Measurements from ENCODE around the gene GTF3C5. TPM values are rescaled to one million over a fixed set of nuclear protein-coding genes. Genes with fewer than 3 reads are reported as not detected.
"Not testable (repeated sequence)": the region's sequence is repeated elsewhere in the genome, so short reads cannot be mapped to it uniquely, and the experiment has no call there.

The GTF3C5 gene
- total RNA-seq, 1 experiment from 2014 or later, result 79.6 TPM

DNA sequence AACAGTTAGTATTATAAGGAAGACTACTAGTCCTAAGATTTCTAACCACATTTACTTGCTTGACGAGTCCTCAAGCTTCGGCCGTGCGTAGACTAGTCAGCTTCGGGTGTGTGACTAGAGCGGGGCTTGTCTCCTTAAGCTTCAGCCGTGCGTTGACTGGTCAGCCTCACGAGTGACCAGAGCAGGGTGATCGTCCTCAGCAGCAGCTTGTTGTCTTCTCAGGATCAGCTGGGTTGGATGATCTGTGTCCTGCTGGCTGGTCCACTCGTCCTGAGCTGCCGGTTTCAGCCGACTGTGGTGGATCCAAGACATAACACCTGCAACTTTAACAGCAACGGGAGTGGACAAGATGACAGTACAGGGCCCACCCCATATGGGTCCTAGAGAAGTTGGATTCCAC is 47.7 kb downstream of the GTF3C5 start:
- no TSS peak for BruUV-seq (replicated peaks)
- Histone ChIP-seq H3F3A (ENCODE audit: insufficient read depth, low read depth) (peaks cover 6% of the 10 kb centered on the region; the same call in 1 of the 2 replicates), H2AFZ (no peak overlapping the region), H3K9me2 (ENCODE audit: insufficient read depth) (no peaks in the 10 kb centered on the region), H3K4me3 (no peak overlapping the region), H3K27ac (no peak overlapping the region), H3K4me2 (no peak overlapping the region), H3K27me3 (ENCODE audit: insufficient read depth, low read depth) (peaks cover 53% of the 10 kb centered on the region), H3K36me3 (ENCODE audit: low read depth) (no peaks in the 10 kb centered on the region), H3K4me1 (replicated peaks; ENCODE audit: insufficient read depth) (no peaks in the 10 kb centered on the region), H3K9me3 (ENCODE audit: insufficient read depth, low read depth) (no peaks in the 10 kb centered on the region), H3K79me2 (ENCODE audit: low read depth) (no peaks in the 10 kb centered on the region), H4K20me1 (ENCODE audit: insufficient read depth) (no peaks in the 10 kb centered on the region)
- no peak for TF ChIP-seq EZH2 (IDR thresholded peaks at IDR 0.05; ENCODE audit: low read depth)
- TF ChIP-seq, protein P1, sequence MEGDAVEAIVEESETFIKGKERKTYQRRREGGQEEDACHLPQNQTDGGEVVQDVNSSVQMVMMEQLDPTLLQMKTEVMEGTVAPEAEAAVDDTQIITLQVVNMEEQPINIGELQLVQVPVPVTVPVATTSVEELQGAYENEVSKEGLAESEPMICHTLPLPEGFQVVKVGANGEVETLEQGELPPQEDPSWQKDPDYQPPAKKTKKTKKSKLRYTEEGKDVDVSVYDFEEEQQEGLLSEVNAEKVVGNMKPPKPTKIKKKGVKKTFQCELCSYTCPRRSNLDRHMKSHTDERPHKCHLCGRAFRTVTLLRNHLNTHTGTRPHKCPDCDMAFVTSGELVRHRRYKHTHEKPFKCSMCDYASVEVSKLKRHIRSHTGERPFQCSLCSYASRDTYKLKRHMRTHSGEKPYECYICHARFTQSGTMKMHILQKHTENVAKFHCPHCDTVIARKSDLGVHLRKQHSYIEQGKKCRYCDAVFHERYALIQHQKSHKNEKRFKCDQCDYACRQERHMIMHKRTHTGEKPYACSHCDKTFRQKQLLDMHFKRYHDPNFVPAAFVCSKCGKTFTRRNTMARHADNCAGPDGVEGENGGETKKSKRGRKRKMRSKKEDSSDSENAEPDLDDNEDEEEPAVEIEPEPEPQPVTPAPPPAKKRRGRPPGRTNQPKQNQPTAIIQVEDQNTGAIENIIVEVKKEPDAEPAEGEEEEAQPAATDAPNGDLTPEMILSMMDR (conservative IDR thresholded peaks at IDR 0.05), result no peak
- ChIA-PET CTCF (no interaction called here), POLR2A (ENCODE audit: unreplicated experiment) (interaction anchor here (0.7 to 0.9 kb wide), 2 partner anchors 57 to 111 kb away, joined by 8 to 9 read pairs; no protein-coding TSS in a partner anchor)
- intact Hi-C loops (cut with micrococcal nuclease; ENCODE audit: unreplicated experiment), result no loop called here
- DNase-seq, result no peak

DNA sequence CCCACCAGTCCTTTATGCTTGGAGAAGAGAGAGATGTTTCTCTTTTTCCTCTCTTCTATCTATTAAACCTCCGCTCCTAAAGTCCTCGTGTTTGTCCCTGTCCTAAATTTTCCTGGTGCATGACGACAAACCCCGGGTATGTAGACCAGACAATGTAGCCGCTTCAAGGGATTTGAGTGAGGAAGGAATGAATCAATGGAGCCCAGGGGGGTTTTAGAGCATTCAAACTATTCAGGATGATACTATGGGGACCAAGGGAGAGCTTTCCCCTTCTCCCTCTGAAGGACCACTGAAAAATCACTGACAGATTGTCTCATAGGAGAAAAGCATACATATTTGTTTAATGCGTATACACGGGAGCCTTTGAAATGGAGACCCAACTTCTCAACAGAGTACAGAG is 49.4 kb downstream of the GTF3C5 start:
- H3K27me3 ChIP-seq (ENCODE audit: insufficient read depth, low read depth), result peaks cover 40% of the 10 kb centered on the region; the same call in 1 of the 2 replicates
- DNase-seq, result no peak
- no peaks in the 10 kb centered on the region for H4K20me1 ChIP-seq (ENCODE audit: insufficient read depth)
- H3K9me3 ChIP-seq (ENCODE audit: insufficient read depth, low read depth), result no peaks in the 10 kb centered on the region
- no peaks in the 10 kb centered on the region for H3K36me3 ChIP-seq (ENCODE audit: low read depth)
- no peaks in the 10 kb centered on the region for H3K4me1 ChIP-seq (replicated peaks; ENCODE audit: insufficient read depth)
- ChIA-PET POLR2A (ENCODE audit: unreplicated experiment) (no interaction called here), CTCF (no interaction called here)
- no peak overlapping the region for H2AFZ ChIP-seq
- no peaks in the 10 kb centered on the region for H3K9me2 ChIP-seq (ENCODE audit: insufficient read depth)
- no peak overlapping the region for H3K4me3 ChIP-seq
- intact Hi-C loops (cut with micrococcal nuclease; ENCODE audit: unreplicated experiment), result no loop called here
- TF ChIP-seq, protein P1 (conservative IDR thresholded peaks at IDR 0.05), result no peak
- no peak for TF ChIP-seq EZH2 (IDR thresholded peaks at IDR 0.05; ENCODE audit: low read depth)
- H3K79me2 ChIP-seq (ENCODE audit: low read depth), result no peaks in the 10 kb centered on the region
- BruUV-seq (replicated peaks), result no TSS peak
- H3K27ac ChIP-seq, result no peak overlapping the region
- H3F3A ChIP-seq (ENCODE audit: insufficient read depth, low read depth), result peaks cover 6% of the 10 kb centered on the region; the same call in 1 of the 2 replicates
- H3K4me2 ChIP-seq, result no peak overlapping the region

DNA sequence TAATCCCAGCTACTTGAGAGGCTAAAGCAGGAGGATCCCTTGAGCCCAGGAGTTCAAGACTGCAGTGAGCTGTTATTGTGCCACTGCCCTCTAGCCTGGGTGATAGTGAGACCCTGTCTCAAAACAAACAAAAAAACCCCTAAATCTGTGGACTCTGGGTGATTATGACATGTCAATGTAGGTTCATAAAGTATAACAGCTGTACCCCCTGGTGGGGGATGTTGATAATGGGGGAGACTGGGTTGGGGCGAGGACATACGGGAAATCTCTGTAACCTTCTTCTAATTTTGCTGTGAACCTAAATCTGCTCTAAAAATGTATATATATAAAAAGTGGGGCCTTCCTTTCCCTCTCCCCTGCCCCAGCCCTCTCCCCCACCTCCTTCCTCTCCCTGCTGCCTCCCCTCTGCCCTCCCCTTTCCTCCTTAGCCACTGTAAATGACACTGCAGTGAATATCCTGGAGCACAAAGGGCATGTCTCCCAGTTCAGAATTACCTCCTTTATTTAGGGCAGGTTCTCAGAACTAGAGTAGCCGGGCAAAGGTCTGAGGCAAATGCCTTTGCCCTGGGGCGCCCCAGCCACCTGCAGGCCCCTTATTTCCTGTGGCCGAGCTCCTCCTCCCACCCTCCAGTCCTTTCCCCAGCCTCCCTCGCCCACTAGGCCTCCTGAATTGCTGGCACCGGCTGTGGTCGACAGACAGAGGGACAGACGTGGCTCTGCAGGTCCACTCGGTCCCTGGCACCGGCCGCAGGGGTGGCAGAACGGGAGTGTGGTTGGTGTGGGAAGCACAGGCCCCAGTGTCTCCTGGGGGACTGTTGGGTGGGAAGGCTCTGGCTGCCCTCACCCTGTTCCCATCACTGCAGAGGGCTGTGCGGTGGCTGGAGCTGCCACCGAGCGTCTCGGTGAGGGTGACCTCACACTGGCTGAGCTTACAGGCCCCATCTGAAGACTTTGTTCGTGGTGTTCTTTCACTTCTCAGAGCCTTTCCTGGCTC is 50.3 kb downstream of the GTF3C5 start:
- intact Hi-C loops (cut with micrococcal nuclease; ENCODE audit: unreplicated experiment); H3K9me2 ChIP-seq (ENCODE audit: insufficient read depth); H3K79me2 ChIP-seq (ENCODE audit: low read depth); H3K4me1 ChIP-seq (replicated peaks; ENCODE audit: insufficient read depth); H4K20me1 ChIP-seq (ENCODE audit: insufficient read depth); CTCF ChIA-PET; H3K36me3 ChIP-seq (ENCODE audit: low read depth); H3K4me3 ChIP-seq; H3F3A ChIP-seq (ENCODE audit: insufficient read depth, low read depth); H3K4me2 ChIP-seq; DNase-seq; H3K27ac ChIP-seq; H2AFZ ChIP-seq; BruUV-seq (replicated peaks); POLR2A ChIA-PET (ENCODE audit: unreplicated experiment); H3K9me3 ChIP-seq (ENCODE audit: insufficient read depth, low read depth): not testable (repeated sequence)
- peaks cover 40% of the 10 kb centered on the region; the same call in 1 of the 2 replicates for H3K27me3 ChIP-seq (ENCODE audit: insufficient read depth, low read depth)

DNA sequence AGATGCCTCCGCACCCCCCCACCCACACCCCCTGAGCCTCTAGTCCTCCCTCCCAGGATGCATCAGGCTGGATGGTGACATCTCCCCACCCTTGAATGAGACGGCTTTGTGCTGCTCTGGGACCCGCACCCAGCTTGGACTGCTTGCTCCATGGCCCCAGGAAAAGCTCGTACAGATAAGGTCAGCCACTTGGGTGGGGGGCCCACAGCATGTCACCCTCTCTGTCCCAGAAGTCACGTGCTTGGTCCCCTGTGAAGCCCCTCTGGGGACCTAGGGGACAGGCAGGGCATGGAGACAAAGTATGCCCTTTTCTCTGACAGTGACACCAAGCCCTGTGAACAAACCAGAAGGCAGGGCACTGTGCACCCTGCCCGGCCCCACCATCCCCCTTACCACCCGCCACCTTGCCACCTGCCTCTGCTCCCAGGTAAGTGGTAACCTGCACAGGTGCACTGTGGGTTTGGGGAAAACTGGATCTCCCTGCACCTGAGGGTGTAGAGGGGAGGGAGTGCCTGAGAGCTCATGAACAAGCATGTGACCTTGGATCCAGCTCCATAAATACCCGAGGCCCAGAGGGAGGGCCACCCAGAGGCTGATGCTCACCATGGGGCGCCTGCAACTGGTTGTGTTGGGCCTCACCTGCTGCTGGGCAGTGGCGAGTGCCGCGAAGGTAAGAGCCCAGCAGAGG is 51.3 kb downstream of the GTF3C5 start:
- H3K9me2 ChIP-seq (ENCODE audit: insufficient read depth); intact Hi-C loops (cut with micrococcal nuclease; ENCODE audit: unreplicated experiment): not testable (repeated sequence)

DNA sequence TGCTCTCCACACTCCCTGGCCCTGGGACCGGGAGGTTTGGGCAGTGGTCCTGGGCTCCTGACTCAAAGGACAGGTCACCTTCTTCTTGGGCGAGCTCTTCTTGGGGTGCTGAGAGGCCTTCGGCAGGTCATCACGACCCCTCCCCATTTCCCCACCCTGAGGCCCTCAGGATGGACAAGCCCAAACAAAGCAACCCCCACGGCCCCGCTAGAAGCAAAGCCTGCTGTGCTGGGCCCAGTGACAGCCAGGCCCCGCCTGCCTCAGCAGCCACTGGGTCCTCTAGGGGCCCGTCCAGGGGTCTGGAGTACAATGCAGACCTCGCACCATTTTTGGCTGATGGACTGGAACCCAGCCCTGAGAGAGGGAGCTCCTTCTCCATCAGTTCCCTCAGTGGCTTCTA is 52.9 kb downstream of the GTF3C5 start:
- H3K36me3 ChIP-seq (ENCODE audit: low read depth); H3K4me2 ChIP-seq; H3K4me1 ChIP-seq (replicated peaks; ENCODE audit: insufficient read depth); POLR2A ChIA-PET (ENCODE audit: unreplicated experiment); H3F3A ChIP-seq (ENCODE audit: insufficient read depth, low read depth); CTCF ChIA-PET; intact Hi-C loops (cut with micrococcal nuclease; ENCODE audit: unreplicated experiment); H3K79me2 ChIP-seq (ENCODE audit: low read depth); H3K4me3 ChIP-seq; BruUV-seq (replicated peaks); H3K9me2 ChIP-seq (ENCODE audit: insufficient read depth); H3K9me3 ChIP-seq (ENCODE audit: insufficient read depth, low read depth); H4K20me1 ChIP-seq (ENCODE audit: insufficient read depth); H2AFZ ChIP-seq; DNase-seq; H3K27ac ChIP-seq: not testable (repeated sequence)
- peaks cover 21% of the 10 kb centered on the region; the same call in 1 of the 2 replicates for H3K27me3 ChIP-seq (ENCODE audit: insufficient read depth, low read depth)

More for the DNA sequence above, 51.3 kb downstream of the GTF3C5 start:
- H3K4me1 ChIP-seq (replicated peaks; ENCODE audit: insufficient read depth); H2AFZ ChIP-seq; H3K9me3 ChIP-seq (ENCODE audit: insufficient read depth, low read depth); H3K79me2 ChIP-seq (ENCODE audit: low read depth); H3F3A ChIP-seq (ENCODE audit: insufficient read depth, low read depth); H3K27ac ChIP-seq; H3K36me3 ChIP-seq (ENCODE audit: low read depth); POLR2A ChIA-PET (ENCODE audit: unreplicated experiment); H3K4me2 ChIP-seq; DNase-seq; CTCF ChIA-PET; BruUV-seq (replicated peaks); H3K4me3 ChIP-seq; H4K20me1 ChIP-seq (ENCODE audit: insufficient read depth): not testable (repeated sequence)
- peaks cover 37% of the 10 kb centered on the region; the same call in 1 of the 2 replicates for H3K27me3 ChIP-seq (ENCODE audit: insufficient read depth, low read depth)

All from PC-9 (cell line).